Cardiac fibroblast (primary cell): ENCODE measurements around the gene TARDBP.
"Not testable (repeated sequence)": the region's sequence is repeated elsewhere in the genome, so short reads cannot be mapped to it uniquely, and the experiment has no call there.

Experiments
- DNase-seq, 2 donors: peaks; one replicate each; pipeline versions ENCODE4 v3.0.0 to v3.0.0-alpha.2; 2010; ENCODE audit warnings: low read depth in 2 of 2
- H3K4me3 ChIP-seq, 2 donors: replicated peaks in 1 of 2; 1 replicate in 1 of 2; 2 replicates in 1 of 2; pipeline ENCODE4 v1.5.1; 2011; ENCODE audit warnings: low read depth in 2 of 2, low read length in 2 of 2, mild to moderate bottlenecking in 2 of 2, moderate library complexity in 1 of 2
- TF ChIP-seq, protein P1 (sequence below): IDR thresholded peaks from one replicate; pipeline ENCODE4 v1.5.1; 2011; ENCODE audit warnings: low read depth, mild to moderate bottlenecking, low read length, inconsistent platforms

Gene TARDBP

DNA sequence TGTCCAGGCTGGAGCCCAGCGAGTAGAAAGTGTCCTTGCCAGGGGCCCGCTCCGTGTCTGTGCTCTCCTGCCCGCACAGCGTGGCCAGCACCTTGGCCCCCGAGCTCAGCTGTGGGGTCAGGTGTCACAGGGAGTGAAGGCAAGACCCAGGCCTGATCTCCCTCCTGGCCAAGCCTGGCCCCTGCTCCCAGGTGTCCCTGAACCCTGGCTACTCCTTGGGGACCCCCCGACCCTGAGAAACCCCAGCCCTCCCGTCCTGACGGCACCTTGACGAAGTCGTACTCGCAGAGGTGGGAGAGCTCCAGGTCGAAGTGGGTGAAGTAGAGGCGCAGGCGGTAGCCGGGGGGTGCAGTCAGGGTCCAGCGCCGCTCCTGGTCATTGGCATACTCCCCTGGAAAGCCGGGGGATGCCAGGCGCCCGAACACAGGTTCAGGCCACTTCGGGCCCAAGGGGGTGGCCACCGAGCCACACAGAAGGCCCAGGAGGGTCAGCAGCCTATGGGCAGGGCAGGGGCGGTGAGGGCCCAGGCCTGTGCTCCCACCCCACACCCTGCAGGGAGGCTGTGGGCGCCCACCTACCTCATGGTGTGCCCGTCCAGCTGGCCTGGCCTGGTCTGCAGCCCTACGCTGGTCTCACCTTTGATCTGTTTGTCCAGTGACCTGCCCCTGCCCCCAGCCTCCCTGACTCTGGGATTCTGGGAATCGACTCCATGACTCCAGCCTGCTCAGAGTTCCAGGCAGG, 34.3 kb downstream of the TARDBP start, which contains the start of gene MASP2:
TSS of gene MASP2 (minus strand) at position 615 of the 741 bp plus-strand sequence. CDS start at position 583, 32 bp downstream.
- no peak for DNase-seq
- TF ChIP-seq, protein P1, sequence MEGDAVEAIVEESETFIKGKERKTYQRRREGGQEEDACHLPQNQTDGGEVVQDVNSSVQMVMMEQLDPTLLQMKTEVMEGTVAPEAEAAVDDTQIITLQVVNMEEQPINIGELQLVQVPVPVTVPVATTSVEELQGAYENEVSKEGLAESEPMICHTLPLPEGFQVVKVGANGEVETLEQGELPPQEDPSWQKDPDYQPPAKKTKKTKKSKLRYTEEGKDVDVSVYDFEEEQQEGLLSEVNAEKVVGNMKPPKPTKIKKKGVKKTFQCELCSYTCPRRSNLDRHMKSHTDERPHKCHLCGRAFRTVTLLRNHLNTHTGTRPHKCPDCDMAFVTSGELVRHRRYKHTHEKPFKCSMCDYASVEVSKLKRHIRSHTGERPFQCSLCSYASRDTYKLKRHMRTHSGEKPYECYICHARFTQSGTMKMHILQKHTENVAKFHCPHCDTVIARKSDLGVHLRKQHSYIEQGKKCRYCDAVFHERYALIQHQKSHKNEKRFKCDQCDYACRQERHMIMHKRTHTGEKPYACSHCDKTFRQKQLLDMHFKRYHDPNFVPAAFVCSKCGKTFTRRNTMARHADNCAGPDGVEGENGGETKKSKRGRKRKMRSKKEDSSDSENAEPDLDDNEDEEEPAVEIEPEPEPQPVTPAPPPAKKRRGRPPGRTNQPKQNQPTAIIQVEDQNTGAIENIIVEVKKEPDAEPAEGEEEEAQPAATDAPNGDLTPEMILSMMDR = no peak
- H3K4me3 ChIP-seq = no peak within 1 kb of the TSS

DNA sequence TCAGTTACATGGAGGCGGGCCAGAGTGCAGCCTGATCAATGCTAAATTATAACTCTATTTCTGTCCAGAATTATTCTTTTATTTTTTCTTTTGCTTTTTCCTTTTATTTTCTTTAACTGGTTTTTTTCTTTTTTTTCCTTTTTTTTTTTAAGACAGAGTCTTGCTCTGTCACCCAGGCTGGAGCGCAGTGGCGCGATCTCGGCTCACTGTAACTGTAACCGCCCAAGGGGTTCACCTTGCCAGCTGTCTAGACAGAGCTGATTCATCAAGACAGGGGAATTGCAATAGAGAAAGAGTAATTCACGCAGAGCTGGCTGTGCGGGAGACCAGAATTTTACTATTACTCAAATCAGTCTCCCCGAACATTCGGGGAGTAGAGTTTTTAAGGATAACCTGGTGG, 38.7 kb downstream of the TARDBP start:
- DNase-seq, H3K4me3 ChIP-seq: not testable (repeated sequence)

GRCh38 chr1:11051781-11052511, 39.5 kb downstream of the TARDBP start:
- TF ChIP-seq, protein P1 = no peak
- DNase-seq = no peak
- H3K4me3 ChIP-seq = no peak overlapping the region

DNA sequence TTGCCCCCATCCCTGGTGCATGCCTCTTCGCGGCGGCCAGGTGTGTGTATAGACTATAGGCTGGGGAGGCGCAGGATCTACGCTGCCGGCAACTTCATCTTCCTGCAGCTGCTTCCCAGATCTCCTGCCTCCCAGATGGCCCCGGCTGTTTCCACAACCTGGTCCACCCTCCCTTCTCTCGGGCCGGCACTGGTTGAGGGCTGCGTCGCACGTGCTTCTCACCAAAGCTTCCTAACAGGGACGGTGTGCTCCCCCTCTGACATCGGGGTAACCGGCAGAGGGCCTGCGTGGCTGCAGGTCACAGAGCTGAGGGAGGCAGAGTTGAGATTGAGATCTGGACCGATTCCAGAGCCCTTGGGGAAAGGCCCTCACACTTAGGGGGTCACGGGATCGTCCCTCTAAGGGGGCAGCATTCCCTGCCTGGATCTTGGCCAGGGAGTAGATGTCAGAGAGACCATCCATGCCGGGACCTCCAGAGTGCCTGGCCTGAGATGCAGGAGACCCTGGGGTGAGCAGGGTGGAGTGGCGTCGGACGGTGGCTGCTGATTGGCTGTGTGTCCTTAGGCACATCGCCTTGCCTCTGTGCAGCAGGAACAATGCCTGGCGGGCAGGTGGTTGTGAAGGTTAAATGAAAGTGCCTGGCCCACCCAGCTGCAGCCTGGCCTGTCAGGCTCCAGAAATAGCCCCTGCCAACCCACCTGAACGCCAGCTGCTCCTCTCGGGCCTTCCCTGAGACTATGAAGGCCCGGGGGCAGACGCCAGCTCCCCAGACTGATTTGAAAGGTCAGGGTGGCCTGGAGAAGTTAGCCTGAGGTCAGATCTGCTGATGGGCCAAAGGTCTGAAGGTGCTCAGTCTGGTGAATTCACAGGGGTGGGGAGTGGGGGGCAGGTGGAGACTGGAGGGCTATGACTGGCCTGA, 40.6 kb downstream of the TARDBP start:
- DNase-seq = no peak
- no peak overlapping the region for H3K4me3 ChIP-seq
- TF ChIP-seq, protein P1 = no peak

DNA sequence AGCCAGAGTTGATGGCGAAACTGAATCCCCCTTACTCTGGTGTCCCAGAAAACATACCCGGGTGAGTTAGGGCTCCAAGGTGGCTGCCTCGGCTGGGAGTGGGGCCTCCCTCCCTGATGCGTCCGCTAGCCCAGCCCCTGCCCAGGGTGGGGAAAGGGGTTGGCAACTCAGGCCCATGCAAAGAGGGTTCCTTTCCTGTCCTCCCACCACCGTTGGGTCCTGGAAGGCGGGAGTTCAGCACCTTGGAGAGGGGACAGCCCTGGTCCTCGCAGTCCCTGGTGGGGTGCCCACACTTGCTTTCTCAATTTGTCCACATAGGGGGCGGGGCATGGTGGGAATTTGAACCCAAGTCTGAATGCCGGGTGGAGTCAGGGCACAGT, 41.3 kb downstream of the TARDBP start:
- H3K4me3 ChIP-seq = no peak overlapping the region
- peak in 1 of 2 donors; percentile 29 for DNase-seq
- TF ChIP-seq, protein P1 = no peak

DNA sequence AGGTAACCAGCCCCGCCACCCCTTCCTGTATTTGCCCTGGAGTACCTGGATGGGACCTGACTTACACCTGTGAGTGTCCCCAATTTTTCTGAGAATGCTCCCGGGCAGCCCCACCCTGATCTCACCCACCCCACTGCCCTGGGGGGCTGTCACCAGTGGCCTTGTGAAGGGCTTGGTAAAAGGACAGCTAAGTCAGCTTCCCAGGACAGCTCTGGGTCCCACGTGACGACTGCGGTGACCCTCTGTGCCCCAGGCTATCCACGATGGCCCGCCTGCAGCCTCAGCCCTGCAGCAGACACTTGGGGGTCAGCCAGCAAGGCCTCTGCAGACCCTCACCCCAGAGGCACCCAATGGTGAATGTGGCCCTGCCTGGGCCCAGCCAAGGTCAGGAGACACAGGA, 41.7 kb downstream of the TARDBP start:
- H3K4me3 ChIP-seq = no peak overlapping the region
- DNase-seq = no peak
- TF ChIP-seq, protein P1 = no peak
